ENCODE data around the gene BICRAL.
A peak's percentile ranks its signal among the peaks of the same experiment; 100 is the strongest.
"Not testable (repeated sequence)": the region's sequence is repeated elsewhere in the genome, so short reads cannot be mapped to it uniquely, and the experiment has no call there.

BICRAL gene

DNA sequence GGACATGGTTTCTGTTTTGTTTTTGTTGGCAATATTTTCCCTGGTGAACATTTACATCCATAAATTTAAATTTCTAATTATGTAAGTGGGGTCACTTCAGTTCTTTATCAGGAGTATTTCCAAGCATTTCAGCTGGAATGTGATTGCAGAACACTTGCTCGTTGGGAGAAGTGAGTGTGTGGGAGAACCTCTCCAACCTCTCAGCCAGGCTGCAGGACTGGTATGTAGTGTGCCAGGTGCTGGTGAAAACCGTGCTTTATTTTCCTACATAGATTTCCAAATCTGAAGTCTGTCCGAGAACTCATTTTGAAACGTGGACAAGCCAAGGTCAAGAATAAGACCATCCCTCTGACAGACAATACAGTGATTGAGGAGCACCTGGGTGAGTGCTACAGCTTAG, 103.8 kb downstream of the BICRAL start:
- TF ChIP-seq ZFX (IDR thresholded peaks at IDR 0.05): no peak
- TF ChIP-seq, protein P1, sequence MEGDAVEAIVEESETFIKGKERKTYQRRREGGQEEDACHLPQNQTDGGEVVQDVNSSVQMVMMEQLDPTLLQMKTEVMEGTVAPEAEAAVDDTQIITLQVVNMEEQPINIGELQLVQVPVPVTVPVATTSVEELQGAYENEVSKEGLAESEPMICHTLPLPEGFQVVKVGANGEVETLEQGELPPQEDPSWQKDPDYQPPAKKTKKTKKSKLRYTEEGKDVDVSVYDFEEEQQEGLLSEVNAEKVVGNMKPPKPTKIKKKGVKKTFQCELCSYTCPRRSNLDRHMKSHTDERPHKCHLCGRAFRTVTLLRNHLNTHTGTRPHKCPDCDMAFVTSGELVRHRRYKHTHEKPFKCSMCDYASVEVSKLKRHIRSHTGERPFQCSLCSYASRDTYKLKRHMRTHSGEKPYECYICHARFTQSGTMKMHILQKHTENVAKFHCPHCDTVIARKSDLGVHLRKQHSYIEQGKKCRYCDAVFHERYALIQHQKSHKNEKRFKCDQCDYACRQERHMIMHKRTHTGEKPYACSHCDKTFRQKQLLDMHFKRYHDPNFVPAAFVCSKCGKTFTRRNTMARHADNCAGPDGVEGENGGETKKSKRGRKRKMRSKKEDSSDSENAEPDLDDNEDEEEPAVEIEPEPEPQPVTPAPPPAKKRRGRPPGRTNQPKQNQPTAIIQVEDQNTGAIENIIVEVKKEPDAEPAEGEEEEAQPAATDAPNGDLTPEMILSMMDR (conservative IDR thresholded peaks at IDR 0.05): no peak
- H3K27ac ChIP-seq: no peak overlapping the region

- H3K27ac ChIP-seq: not testable (repeated sequence)
Measured at GRCh38 chr6:42888201-42888600, 106.3 kb downstream of the BICRAL start.

DNA sequence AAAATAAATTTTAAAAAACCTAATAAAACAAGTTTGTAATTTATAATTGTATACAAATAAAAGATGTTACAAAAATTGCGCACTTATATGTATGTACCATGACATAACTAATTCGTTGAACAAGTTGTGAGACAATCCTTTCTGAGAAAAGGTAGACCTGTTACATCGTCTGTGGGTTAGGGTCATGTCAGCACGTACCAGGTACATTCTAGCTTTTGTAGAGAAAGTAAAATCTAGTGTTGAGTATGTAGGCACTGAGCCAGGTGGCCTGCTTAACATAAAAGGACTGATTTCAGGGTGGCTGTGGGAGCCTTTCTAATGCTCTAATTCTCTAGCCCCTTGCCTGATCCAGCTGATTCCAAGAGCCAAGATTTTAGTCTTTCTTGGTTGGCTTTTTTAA, 108.0 kb downstream of the BICRAL start:
- TF ChIP-seq, protein P1 (conservative IDR thresholded peaks at IDR 0.05): no peak
- no peak for TF ChIP-seq ZFX (IDR thresholded peaks at IDR 0.05)
- peak overlapping the region; percentile 89 for H3K27ac ChIP-seq

DNA sequence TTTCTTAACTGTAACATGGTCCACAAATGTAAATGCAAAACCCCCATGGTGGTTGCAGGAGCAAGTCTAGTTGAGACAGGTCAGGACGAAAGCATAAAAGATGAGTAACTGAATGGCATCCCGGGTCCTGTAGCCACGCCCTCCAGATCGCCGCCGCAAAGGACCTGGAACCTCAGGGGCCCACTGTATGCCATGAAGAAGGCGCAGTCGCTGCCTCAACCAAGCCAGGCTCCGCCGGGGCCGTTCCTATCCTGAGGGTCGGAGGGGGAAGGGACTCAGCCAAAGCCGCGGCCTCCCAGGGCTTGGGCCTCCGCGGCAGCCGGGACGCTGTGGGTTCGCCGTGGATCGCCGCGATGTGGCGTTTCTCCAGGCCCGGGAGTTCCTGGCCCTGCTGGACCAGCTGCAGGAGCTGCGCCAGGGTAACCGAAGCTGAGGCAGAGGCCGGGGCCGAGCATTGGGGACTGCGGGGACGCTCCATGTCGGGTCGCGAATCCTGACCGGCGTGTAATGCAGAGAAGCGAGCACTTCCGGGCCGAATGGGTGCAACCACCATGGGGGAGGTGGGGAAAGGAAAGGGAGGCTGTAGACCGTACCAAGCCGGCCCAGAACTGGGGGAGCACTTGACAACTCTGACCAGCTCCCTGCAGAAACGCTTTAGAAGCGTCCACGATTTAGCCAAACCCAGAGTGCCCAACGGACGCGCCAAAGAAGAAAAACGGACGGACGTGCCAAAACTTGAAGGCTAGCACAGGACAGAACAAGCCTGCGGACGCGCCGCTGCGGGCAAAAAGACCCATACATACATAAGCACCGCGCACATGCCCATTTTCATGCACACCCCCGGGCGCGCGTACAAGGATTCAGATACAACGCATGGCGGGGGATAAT, 108.7 kb downstream of the BICRAL start:
- peak; percentile 91 for TF ChIP-seq ZFX (IDR thresholded peaks at IDR 0.05)
- TF ChIP-seq, protein P1 (conservative IDR thresholded peaks at IDR 0.05): no peak
- peak overlapping the region; percentile 89 for H3K27ac ChIP-seq

GRCh38 chr6:42891199-42891722, 109.4 kb downstream of the BICRAL start:
- no peak for TF ChIP-seq ZFX (IDR thresholded peaks at IDR 0.05)
- TF ChIP-seq, protein P1 (conservative IDR thresholded peaks at IDR 0.05): no peak
- H3K27ac ChIP-seq: peak overlapping the region; percentile 89

GRCh38 chr6:42894041-42894828, 112.4 kb downstream of the BICRAL start:
- not testable (repeated sequence) for H3K27ac ChIP-seq

GRCh38 chr6:42896178-42896719, 114.4 kb downstream of the BICRAL start:
- TF ChIP-seq ZFX (IDR thresholded peaks at IDR 0.05): no peak
- TF ChIP-seq, protein P1 (conservative IDR thresholded peaks at IDR 0.05): no peak
- H3K27ac ChIP-seq: no peak overlapping the region

GRCh38 chr6:42898891-42899361, 117.1 kb downstream of the BICRAL start:
- H3K27ac ChIP-seq: no peak overlapping the region
- no peak for TF ChIP-seq ZFX (IDR thresholded peaks at IDR 0.05)
- TF ChIP-seq, protein P1 (conservative IDR thresholded peaks at IDR 0.05): peak; percentile 85
